HEK293 (cell line): Measurements from ENCODE around the gene CLASP2.

ENCODE experiments used
- CTCF ChIA-PET: fragments of 350-600 bp; formaldehyde crosslinking; extraction: SDS; loops from one replicate; lab custom pipeline; 2021; ENCODE audit warnings: antibody characterized with exemption; lab: Yijun Ruan, JAX
- POLR2A ChIA-PET: fragments of 300-600 bp; formaldehyde crosslinking; extraction: SDS; loops from one replicate; lab custom pipeline; 2020; ENCODE audit warnings: antibody characterized with exemption, inconsistent platforms; lab: Yijun Ruan, JAX
- H3K27ac ChIP-seq: fragments of 200-500 bp; sonication (Bioruptor generic); 2 replicates; pipeline ENCODE4 v1.5.1; 2014; ENCODE audit warnings: low read depth, low read length, control low read depth, inconsistent platforms; ENCODE audit errors: extremely low read depth
- H3K36me3 ChIP-seq, 2 experiments: fragments of 200-500 bp in 1 of 2; sonication (Bioruptor generic) in 1 of 2; 1 replicate in 1 of 2; 2 replicates in 1 of 2; pipeline ENCODE4 v1.5.1; 2014 to 2017; ENCODE audit warnings: inconsistent platforms in 2 of 2, low read length in 2 of 2; ENCODE audit not compliant: control insufficient read depth in 2 of 2, insufficient read depth in 1 of 2
- H3K4me1 ChIP-seq: fragments of 200-500 bp; sonication (Bioruptor generic); 2 replicates; pipeline ENCODE4 v1.5.1; 2014; ENCODE audit warnings: mild to moderate bottlenecking, low read length, inconsistent platforms; ENCODE audit not compliant: control insufficient read depth, insufficient read depth
- H3K4me3 ChIP-seq: 2 replicates; pipeline ENCODE4 v1.5.1; 2011; ENCODE audit warnings: low read depth, mild to moderate bottlenecking, control low read depth, low read length, moderate library complexity
- H3K9me3 ChIP-seq: fragments of 200-500 bp; sonication (Bioruptor generic); 2 replicates; pipeline ENCODE4 v1.5.1; 2014; ENCODE audit warnings: low read depth, low read length, inconsistent platforms; ENCODE audit not compliant: control insufficient read depth, insufficient read depth
- GLI2 ChIP-seq: fragments of 450-650 bp; formaldehyde crosslinking; IDR thresholded peaks from 2 replicates; pipeline ENCODE4; 2017; ENCODE audit warnings: missing biosample characterization, missing genetic modification characterization, low read depth, borderline replicate concordance
- HOXA7 ChIP-seq: sonication (generic); formaldehyde crosslinking; IDR thresholded peaks from 2 replicates; pipeline ENCODE4 v1.8.1; 2022; ENCODE audit warnings: missing genetic modification reagents, borderline replicate concordance
- KLF1 ChIP-seq: fragments of 450-650 bp; formaldehyde crosslinking; IDR thresholded peaks from 2 replicates; pipeline ENCODE4 v1.5.1; 2016; ENCODE audit warnings: missing biosample characterization, missing genetic modification characterization
- SALL2 ChIP-seq: fragments of 450-650 bp; formaldehyde crosslinking; IDR thresholded peaks from 2 replicates; pipeline ENCODE4 v1.5.0; 2017; ENCODE audit warnings: missing biosample characterization, mild to moderate bottlenecking, missing genetic modification characterization, borderline replicate concordance
- SCRT1 ChIP-seq: fragments of 450-650 bp; formaldehyde crosslinking; IDR thresholded peaks from 2 replicates; pipeline ENCODE4 v1.5.1; 2016; ENCODE audit warnings: missing biosample characterization, missing genetic modification characterization, borderline replicate concordance
- ZBTB1 ChIP-seq: fragments of 450-650 bp; formaldehyde crosslinking; IDR thresholded peaks from 2 replicates; pipeline ENCODE4 v1.5.1; 2016; ENCODE audit warnings: missing biosample characterization, missing genetic modification characterization
- ZNF10 ChIP-seq: fragments of 450-650 bp; formaldehyde crosslinking; IDR thresholded peaks from 2 replicates; pipeline ENCODE4 v1.5.1; 2017; ENCODE audit warnings: missing biosample characterization, missing genetic modification characterization
- ZNF140 ChIP-seq: fragments of 450-650 bp; formaldehyde crosslinking; IDR thresholded peaks from 2 replicates; pipeline ENCODE4 v1.5.1; 2016; ENCODE audit warnings: missing biosample characterization, missing genetic modification characterization
- ZNF157 ChIP-seq: fragments of 450-650 bp; formaldehyde crosslinking; IDR thresholded peaks from 2 replicates; pipeline ENCODE4 v1.5.1; 2016; ENCODE audit warnings: missing biosample characterization, missing genetic modification characterization
- ZNF2 ChIP-seq: fragments of 450-650 bp; formaldehyde crosslinking; IDR thresholded peaks from 2 replicates; pipeline ENCODE4 v1.5.1; 2016; ENCODE audit warnings: missing biosample characterization, missing genetic modification characterization
- ZNF335 ChIP-seq: fragments of 450-650 bp; formaldehyde crosslinking; conservative IDR thresholded peaks from 2 replicates; pipeline ENCODE4 v1.5.1; 2016; ENCODE audit warnings: missing biosample characterization, missing genetic modification characterization
- ZNF394 ChIP-seq: fragments of 450-650 bp; formaldehyde crosslinking; IDR thresholded peaks from 2 replicates; pipeline ENCODE4 v1.5.1; 2016; ENCODE audit warnings: missing biosample characterization, missing genetic modification characterization, mild to moderate bottlenecking, moderate library complexity, borderline replicate concordance
- ZNF404 ChIP-seq: fragments of 450-650 bp; formaldehyde crosslinking; IDR thresholded peaks from 2 replicates; pipeline ENCODE4 v1.5.1; 2017; ENCODE audit warnings: missing biosample characterization, missing genetic modification characterization
- ZNF416 ChIP-seq: fragments of 450-650 bp; formaldehyde crosslinking; IDR thresholded peaks from 2 replicates; pipeline ENCODE4 v1.5.1; 2016; ENCODE audit warnings: missing biosample characterization, missing genetic modification characterization
- ZNF423 ChIP-seq: fragments of 450-650 bp; formaldehyde crosslinking; IDR thresholded peaks from 2 replicates; pipeline ENCODE4 v1.5.1; 2016; ENCODE audit warnings: missing biosample characterization, missing genetic modification characterization
- ZNF473 ChIP-seq: fragments of 450-650 bp; formaldehyde crosslinking; IDR thresholded peaks from 2 replicates; pipeline ENCODE4 v1.5.1; 2017; ENCODE audit warnings: missing biosample characterization, missing genetic modification characterization
- ZNF548 ChIP-seq: fragments of 450-650 bp; formaldehyde crosslinking; IDR thresholded peaks from 2 replicates; pipeline ENCODE4 v1.5.1; 2016; ENCODE audit warnings: missing biosample characterization, missing genetic modification characterization
- TF ChIP-seq, protein P1 (sequence below): fragments of 450-650 bp; formaldehyde crosslinking; IDR thresholded peaks from 2 replicates; pipeline ENCODE4 v1.5.1; 2017; ENCODE audit warnings: missing biosample characterization, missing genetic modification characterization
- TF ChIP-seq, protein P2 (sequence below): fragments of 450-650 bp; formaldehyde crosslinking; IDR thresholded peaks from 2 replicates; pipeline ENCODE4 v1.5.1; 2017; ENCODE audit warnings: missing biosample characterization, mild to moderate bottlenecking, missing genetic modification characterization, moderate library complexity
- TF ChIP-seq, protein P3 (sequence below): fragments of 450-650 bp; formaldehyde crosslinking; IDR thresholded peaks from 2 replicates; pipeline ENCODE4 v1.5.1; 2016; ENCODE audit warnings: missing biosample characterization, missing genetic modification characterization
- TF ChIP-seq, protein P4 (sequence below): fragments of 450-650 bp; formaldehyde crosslinking; IDR thresholded peaks from 2 replicates; pipeline ENCODE4 v1.5.1; 2017; ENCODE audit warnings: missing biosample characterization, missing genetic modification characterization

Gene CLASP2

DNA sequence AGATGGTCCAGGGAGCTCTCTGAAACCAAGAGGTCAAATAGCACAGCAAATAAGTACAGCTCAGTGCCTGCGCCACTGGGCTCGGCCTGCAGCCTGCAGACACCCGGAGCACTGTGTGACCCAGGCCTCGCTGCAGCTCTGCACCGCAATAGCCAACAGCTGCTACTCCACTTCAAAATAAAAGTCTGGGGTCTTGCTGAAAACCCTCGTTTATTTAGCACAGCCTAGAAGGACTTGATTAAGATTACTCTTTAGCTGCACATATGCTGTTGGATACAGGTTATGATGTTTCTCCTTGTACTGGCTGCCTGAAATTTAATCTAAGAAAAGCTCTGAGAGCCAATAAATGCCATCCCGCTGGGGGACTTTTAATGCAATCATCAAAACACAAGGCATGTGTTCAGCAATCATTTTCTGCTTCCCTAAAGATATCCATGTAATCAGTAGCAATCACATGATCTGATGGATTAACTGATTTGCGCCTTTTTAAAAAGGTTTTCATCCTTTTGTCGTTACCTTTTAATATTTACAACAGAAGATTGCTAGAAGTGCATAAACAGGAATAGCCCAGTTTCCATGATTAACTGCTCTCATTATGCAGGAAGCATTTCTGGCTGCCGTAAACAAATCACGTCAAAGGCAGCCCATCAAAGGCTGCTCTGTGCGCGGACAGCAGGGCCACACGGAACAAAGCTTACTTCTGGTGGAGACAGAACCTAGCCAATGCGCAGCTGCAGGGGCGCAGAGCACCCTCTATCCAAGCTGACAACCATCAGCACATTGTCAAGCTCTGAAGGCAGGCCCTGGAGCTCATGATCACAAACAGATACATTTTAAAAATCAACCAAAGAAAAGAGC is 58.8 kb downstream of the CLASP2 start (continued):
- no peak for TF ChIP-seq GLI2
- no peak for TF ChIP-seq HOXA7 (CRISPR knock-in tag)
- peak; percentile 85 for TF ChIP-seq ZNF2 (tag by site-specific recombination)

DNA sequence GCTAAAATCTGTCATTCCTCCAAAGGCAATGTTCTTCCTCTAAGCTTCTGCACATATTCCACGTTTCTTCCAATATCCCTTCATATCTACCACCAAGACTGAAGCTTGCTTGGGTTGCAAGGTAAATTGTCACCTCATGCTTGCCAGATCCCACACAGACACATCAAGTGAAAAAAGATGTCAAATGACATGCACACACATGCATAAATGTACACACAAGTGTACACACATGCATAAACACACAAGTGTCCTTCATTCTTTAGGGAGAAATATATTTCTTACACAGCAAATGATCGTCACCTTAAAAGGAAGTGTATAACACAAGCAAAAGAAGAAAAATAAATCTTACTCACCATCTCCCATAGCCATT is 59.4 kb downstream of the CLASP2 start:
- CTCF ChIA-PET, result interaction anchor here (0.7 to 2.4 kb wide), 3 partner anchors 11 to 129 kb away, joined by 3 to 7 read pairs (median 4); no protein-coding TSS in a partner anchor
- POLR2A ChIA-PET, result interaction anchor here (0.8 to 2.2 kb wide), 4 partner anchors 13 to 140 kb away, joined by 3 to 16 read pairs (median 3); partner anchors contain the start of gene PDCD6IP
- peak overlapping the region; percentile 34 for H3K4me3 ChIP-seq
- no peaks in the 10 kb centered on the region; the same call in 1 of the 2 replicates for H3K4me1 ChIP-seq
- H3K36me3 ChIP-seq, result no peaks in the 10 kb centered on the region
- no peaks in the 10 kb centered on the region for H3K9me3 ChIP-seq
- TF ChIP-seq ZNF416 (tag by site-specific recombination), result no peak
- TF ChIP-seq, protein P1, sequence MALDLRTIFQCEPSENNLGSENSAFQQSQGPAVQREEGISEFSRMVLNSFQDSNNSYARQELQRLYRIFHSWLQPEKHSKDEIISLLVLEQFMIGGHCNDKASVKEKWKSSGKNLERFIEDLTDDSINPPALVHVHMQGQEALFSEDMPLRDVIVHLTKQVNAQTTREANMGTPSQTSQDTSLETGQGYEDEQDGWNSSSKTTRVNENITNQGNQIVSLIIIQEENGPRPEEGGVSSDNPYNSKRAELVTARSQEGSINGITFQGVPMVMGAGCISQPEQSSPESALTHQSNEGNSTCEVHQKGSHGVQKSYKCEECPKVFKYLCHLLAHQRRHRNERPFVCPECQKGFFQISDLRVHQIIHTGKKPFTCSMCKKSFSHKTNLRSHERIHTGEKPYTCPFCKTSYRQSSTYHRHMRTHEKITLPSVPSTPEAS, result peak; percentile 31
- TF ChIP-seq, all 188 proteins: peak for 1
- H3K27ac ChIP-seq, result peak overlapping the region; percentile 50; the same call in 1 of the 2 replicates

DNA sequence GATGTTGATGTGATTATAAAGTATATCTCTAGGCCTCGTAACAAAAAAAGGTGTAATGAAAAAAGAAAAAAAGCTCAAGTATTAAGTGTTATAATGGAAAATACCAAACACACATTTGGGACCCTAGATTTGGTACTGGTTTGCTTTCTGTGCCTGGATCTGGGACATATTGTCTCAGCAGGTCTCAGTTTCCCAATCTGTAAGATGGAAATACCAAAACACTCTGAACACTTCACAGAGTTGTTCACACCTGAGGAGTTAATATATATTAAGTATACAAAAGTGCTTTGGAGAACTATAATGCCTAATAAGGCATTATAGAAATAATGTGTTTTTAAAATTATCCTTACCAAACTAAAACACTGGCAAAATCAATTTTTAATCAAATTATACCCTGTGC is 60.0 kb downstream of the CLASP2 start:
- TF ChIP-seq SCRT1 (tag by site-specific recombination) (no peak), ZNF335 (tag by site-specific recombination) (no peak), ZNF548 (tag by site-specific recombination) (no peak), ZBTB1 (tag by site-specific recombination) (no peak), ZNF423 (tag by site-specific recombination) (no peak), SALL2 (tag by site-specific recombination) (no peak), ZNF140 (tag by site-specific recombination) (no peak), ZNF404 (no peak), ZNF2 (tag by site-specific recombination) (no peak), ZNF157 (no peak), ZNF473 (tag by site-specific recombination) (no peak), KLF1 (tag by site-specific recombination) (no peak), ZNF394 (no peak), ZNF10 (tag by site-specific recombination) (no peak)
- TF ChIP-seq, protein P2, sequence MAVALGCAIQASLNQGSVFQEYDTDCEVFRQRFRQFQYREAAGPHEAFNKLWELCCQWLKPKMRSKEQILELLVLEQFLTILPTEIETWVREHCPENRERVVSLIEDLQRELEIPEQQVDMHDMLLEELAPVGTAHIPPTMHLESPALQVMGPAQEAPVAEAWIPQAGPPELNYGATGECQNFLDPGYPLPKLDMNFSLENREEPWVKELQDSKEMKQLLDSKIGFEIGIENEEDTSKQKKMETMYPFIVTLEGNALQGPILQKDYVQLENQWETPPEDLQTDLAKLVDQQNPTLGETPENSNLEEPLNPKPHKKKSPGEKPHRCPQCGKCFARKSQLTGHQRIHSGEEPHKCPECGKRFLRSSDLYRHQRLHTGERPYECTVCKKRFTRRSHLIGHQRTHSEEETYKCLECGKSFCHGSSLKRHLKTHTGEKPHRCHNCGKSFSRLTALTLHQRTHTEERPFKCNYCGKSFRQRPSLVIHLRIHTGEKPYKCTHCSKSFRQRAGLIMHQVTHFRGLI (tag by site-specific recombination), result no peak
- TF ChIP-seq, protein P3, sequence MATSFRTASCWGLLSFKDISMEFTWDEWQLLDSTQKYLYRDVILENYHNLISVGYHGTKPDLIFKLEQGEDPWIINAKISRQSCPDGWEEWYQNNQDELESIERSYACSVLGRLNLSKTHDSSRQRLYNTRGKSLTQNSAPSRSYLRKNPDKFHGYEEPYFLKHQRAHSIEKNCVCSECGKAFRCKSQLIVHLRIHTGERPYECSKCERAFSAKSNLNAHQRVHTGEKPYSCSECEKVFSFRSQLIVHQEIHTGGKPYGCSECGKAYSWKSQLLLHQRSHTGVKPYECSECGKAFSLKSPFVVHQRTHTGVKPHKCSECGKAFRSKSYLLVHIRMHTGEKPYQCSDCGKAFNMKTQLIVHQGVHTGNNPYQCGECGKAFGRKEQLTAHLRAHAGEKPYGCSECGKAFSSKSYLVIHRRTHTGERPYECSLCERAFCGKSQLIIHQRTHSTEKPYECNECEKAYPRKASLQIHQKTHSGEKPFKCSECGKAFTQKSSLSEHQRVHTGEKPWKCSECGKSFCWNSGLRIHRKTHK, result no peak
- TF ChIP-seq, protein P4, sequence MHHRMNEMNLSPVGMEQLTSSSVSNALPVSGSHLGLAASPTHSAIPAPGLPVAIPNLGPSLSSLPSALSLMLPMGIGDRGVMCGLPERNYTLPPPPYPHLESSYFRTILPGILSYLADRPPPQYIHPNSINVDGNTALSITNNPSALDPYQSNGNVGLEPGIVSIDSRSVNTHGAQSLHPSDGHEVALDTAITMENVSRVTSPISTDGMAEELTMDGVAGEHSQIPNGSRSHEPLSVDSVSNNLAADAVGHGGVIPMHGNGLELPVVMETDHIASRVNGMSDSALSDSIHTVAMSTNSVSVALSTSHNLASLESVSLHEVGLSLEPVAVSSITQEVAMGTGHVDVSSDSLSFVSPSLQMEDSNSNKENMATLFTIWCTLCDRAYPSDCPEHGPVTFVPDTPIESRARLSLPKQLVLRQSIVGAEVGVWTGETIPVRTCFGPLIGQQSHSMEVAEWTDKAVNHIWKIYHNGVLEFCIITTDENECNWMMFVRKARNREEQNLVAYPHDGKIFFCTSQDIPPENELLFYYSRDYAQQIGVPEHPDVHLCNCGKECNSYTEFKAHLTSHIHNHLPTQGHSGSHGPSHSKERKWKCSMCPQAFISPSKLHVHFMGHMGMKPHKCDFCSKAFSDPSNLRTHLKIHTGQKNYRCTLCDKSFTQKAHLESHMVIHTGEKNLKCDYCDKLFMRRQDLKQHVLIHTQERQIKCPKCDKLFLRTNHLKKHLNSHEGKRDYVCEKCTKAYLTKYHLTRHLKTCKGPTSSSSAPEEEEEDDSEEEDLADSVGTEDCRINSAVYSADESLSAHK, result no peak
- Histone ChIP-seq H3K36me3 (no peaks in the 10 kb centered on the region), H3K9me3 (no peaks in the 10 kb centered on the region), H3K27ac (no peak overlapping the region), H3K4me3 (no peak overlapping the region), H3K4me1 (no peaks in the 10 kb centered on the region; the same call in 1 of the 2 replicates)
- ChIA-PET CTCF (interaction anchor here (0.7 kb wide), 1 partner anchor 129 kb away, joined by 3 read pairs; no protein-coding TSS in a partner anchor), POLR2A (interaction anchor here (2.2 kb wide), 1 partner anchor 12 kb away, joined by 16 read pairs; no protein-coding TSS in a partner anchor)
